ENCODE data around the gene CD9.

The CD9 gene

DNA sequence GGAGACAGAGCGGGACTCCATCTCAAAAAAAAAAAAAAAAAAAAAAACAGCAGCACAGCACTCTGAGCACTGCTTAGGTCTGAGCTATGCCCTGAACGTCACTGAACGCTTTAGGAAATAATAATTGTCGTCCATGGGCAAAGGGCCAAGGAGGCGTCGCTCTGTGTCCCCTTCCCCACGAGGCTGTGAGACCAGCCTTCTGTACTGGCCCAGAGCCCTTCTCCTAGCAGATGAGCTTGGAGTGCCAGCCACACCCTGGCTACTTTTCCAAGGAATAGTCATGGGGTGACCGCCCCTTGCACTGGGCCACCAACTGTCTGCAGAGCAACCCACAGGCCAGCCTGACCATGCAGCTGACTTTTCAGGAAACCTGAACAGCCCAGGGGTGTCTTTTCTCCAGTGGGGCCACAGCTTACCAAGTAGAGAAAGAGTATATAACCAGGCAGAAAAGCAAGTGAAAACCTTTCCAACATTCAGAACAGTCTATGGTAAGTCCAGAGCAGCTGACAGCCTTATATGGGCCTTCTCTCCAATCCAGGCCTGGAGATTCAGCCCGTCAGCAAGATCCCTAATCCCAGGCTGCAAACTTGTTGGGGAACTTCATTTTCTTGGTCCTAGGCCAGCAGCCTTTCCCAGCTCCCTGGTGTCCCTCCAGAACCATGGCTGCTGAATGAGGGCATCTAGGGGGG is 28.5 kb downstream of the CD9 start:
- H3K27ac Mint-ChIP-seq, result no peak overlapping the region
- DNase-seq, result no peak
- H3K4me1 Mint-ChIP-seq, result peaks cover 21% of the 10 kb centered on the region
- CTCF ChIA-PET, result interaction anchor here (1.0 to 1.5 kb wide), 2 partner anchors 57 to 108 kb away, joined by 3 to 4 read pairs; no protein-coding TSS in a partner anchor
- H3K4me3 Mint-ChIP-seq, result no peak overlapping the region
- H3K27me3 Mint-ChIP-seq, result peaks cover 12% of the 10 kb centered on the region
- no peaks in the 10 kb centered on the region for H3K36me3 Mint-ChIP-seq
- H3K9me3 Mint-ChIP-seq, result no peaks in the 10 kb centered on the region

DNA sequence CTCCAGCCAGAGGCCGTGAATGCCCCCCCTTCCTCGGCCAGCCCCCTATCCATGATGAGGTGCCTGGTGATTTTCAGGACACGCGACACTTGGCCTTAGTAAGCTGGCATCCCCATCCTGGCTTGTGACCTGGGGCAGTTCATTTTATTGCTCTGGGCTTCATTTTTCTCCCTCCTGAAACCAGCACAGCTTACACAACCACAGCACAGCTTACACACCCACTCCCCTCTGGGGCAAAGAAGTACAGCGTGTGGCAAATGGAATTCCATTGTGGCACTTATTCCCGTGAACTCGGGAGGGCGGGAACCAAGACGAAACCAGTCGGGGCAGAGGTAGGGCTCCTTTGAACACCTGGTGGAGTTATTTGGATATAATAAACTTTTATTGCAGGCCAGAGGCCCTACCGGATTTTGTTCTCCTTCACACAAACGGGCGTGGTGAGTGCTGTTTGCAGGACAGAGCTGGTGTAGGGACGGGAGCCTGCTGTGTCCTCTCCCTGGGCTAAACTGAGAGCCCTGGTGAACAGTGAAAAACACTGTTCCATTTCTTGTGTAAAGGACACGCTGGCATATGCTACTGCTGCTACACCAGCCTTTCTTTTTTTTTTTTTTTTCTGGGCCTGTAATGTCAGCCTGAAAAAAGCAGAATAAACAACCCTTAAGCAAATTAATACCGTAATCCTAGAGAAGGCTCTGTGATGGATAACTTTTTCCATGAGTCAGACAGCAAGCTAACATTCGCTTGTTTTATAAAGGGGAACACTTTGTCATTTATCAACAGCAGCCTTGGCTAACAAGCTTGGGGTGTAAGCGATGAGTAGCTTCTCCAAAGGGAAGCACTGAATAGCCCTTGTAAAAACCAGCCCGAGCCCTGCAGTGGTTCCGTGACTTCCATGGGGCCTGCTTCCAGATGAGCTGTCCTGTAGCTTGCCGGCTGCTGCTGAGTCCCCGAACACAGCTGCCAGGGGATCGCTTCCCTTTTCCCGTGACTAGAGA is 29.3 kb downstream of the CD9 start:
- no peak for DNase-seq
- H3K4me3 Mint-ChIP-seq, result no peak overlapping the region
- H3K4me1 Mint-ChIP-seq, result peaks cover 21% of the 10 kb centered on the region
- no peak overlapping the region for H3K27ac Mint-ChIP-seq
- no peaks in the 10 kb centered on the region for H3K36me3 Mint-ChIP-seq
- CTCF ChIA-PET, result interaction anchor here (1.0 to 1.7 kb wide), 2 partner anchors 34 to 57 kb away, joined by 3 to 5 read pairs; no protein-coding TSS in a partner anchor
- H3K27me3 Mint-ChIP-seq, result peaks cover 12% of the 10 kb centered on the region
- no peaks in the 10 kb centered on the region for H3K9me3 Mint-ChIP-seq

DNA sequence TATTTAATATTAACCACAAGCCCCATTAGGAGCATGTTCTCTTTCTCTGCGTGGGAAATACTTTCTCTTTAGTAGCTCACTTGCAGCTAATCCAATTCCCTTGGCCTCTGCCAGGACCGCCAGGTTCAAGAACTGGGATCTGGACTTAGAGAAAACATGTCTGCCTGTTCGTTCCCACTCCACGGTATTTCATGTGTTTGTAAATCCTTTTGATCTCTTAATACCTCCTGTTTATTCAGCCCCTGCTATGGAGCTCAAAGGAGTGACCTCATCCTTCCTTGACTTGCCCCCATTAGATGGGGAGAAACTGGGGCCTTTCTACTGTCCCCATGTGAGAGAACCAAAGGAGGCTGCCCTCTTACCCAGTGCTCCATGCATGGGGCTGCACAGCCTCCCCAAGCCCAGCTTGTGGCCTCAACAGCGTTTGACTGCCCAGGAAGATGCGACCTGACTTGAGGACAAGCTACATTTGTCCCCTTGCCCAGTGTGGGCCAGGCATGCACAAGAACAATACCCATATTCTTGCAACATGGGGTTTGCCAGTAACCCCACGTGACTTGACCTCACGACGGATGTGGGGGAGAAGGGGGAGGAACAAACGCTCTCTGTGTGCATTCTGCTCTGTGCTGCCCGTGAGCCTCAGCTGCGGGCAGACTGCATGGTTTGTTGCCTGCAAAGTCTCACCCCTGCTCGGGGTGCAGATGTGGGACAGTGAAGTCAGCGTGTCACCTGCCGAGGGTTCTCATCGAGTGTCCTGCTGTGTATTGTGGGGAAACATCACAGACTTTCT is 30.3 kb downstream of the CD9 start:
- H3K4me1 Mint-ChIP-seq, result peaks cover 21% of the 10 kb centered on the region
- no peaks in the 10 kb centered on the region for H3K36me3 Mint-ChIP-seq
- H3K27ac Mint-ChIP-seq, result peak overlapping the region; percentile 85
- H3K4me3 Mint-ChIP-seq, result no peak overlapping the region
- DNase-seq, result peak; percentile 75
- CTCF ChIA-PET, result interaction anchor here (0.7 to 1.7 kb wide), 2 partner anchors 35 to 711 kb away, joined by 3 to 5 read pairs; no protein-coding TSS in a partner anchor
- H3K27me3 Mint-ChIP-seq, result peaks cover 16% of the 10 kb centered on the region
- H3K9me3 Mint-ChIP-seq, result no peaks in the 10 kb centered on the region

DNA sequence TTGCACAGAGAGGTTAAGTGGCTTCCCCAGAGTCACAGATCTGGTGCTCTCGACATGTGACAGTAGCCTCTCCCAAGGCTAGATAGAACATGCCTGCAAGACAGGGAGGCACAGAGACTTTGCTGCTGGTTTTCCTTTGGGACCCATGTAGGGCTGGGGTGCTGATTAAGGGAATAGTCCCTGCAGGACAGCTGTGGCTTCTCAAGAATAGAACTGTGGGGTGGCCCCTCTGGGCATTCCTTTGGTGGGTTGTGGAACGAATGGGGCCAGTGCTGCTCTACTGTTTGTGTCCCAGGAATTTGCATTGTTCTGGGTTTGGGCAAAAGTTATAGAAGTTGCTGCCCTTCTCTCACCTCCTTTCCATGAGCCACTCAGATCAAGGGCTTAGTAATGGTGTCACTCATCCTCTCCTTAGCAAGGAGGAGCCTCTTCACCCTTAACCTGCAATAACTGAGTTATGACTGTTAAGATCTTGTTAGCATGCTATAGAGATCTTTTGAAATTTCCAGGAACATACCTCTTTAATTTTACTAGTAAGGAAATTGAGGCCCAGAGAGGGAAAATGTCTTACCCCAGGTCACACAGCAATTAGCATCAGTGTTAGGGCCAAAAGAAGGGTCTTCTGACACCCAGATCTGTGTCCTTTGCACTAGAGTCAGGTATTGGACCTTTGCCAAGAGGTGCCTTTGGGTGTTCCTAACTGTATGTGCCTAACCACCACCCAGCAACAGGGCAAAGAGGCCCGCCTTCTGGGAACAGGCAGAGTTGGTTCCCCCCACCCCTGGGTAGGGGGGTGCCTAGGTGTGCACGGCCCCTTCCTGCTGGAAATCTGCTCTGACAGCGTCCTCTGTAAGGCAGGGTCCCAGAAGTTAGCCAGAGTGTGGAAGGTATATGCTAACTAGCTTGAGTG is 31.4 kb downstream of the CD9 start:
- Mint-ChIP-seq H3K4me1 (peaks cover 21% of the 10 kb centered on the region), H3K4me3 (no peak overlapping the region), H3K27ac (peak overlapping the region; percentile 85), H3K9me3 (no peaks in the 10 kb centered on the region), H3K36me3 (no peaks in the 10 kb centered on the region), H3K27me3 (peaks cover 12% of the 10 kb centered on the region)
- CTCF ChIA-PET, result interaction anchor here (1.7 kb wide), 1 partner anchor 36 kb away, joined by 5 read pairs; no protein-coding TSS in a partner anchor
- DNase-seq, result no peak

DNA sequence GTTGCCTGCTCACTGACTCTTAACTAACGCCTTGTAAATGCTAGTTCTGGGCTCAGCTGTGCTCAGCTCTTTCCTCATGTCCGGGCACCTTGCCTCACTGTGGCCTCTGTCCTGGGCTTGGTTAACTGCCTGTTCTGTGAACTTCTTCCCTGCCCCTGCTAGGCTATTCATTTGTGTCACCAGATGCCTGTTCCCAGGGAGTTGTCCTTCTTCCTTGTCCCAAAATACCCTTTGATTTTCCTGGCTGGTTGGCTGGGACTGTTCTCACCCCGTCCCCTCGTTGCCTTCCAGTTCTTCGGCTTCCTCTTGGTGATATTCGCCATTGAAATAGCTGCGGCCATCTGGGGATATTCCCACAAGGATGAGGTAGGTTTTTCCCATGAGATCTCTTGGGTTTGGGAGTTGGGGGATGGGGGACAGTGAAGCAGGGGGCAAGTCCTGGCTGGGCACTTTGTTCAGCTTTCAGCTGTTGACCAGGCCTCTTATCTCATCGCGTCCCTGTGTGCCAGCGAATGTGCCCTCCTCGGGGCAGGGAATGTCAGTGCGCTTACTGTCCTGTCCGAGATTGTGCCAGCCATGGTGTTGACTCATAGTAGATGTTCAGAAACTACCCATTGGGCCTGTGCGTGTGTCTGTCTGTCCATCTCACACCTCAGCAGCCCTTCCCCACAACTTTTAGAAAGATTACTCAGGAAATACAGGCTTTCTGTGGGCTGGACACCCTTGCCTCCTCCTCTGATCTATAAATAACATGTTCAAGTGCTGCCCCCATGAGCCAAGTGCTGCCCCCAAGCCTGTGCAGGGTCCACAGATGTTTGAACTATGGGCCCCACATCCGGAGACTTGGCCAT is 33.1 kb downstream of the CD9 start:
- Mint-ChIP-seq H3K4me1 (peaks cover 21% of the 10 kb centered on the region), H3K9me3 (no peaks in the 10 kb centered on the region), H3K36me3 (no peaks in the 10 kb centered on the region), H3K27me3 (peaks cover 15% of the 10 kb centered on the region), H3K4me3 (no peak overlapping the region), H3K27ac (no peak overlapping the region)
- CTCF ChIA-PET, result no interaction called here
- DNase-seq, result no peak

DNA sequence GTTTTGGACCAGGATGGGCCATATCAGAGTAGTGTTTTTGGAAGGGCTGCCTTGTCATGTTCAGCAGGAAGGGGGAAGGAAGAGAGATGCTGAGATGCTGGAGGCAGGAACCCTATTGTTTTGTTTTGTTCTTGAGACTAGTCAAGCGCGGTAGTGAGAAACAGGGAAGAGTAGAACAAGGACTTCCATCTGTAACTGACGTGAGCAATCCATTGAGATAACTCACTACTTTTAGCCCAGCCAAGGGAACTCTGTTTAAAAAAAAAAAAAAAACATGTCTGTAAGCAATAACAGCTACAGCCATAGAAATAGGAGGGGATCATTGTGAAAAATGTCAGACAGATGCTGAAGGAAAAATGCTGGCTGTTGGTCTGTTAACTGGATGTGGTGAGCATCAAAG is 34.0 kb downstream of the CD9 start:
- Mint-ChIP-seq H3K4me3 (no peak overlapping the region), H3K27ac (no peak overlapping the region), H3K36me3 (no peaks in the 10 kb centered on the region), H3K27me3 (peaks cover 19% of the 10 kb centered on the region), H3K9me3 (no peaks in the 10 kb centered on the region), H3K4me1 (peaks cover 21% of the 10 kb centered on the region)
- no peak for DNase-seq
- CTCF ChIA-PET, result interaction anchor here (1.1 kb wide), 1 partner anchor 39 kb away, joined by 4 read pairs; no protein-coding TSS in a partner anchor

DNA sequence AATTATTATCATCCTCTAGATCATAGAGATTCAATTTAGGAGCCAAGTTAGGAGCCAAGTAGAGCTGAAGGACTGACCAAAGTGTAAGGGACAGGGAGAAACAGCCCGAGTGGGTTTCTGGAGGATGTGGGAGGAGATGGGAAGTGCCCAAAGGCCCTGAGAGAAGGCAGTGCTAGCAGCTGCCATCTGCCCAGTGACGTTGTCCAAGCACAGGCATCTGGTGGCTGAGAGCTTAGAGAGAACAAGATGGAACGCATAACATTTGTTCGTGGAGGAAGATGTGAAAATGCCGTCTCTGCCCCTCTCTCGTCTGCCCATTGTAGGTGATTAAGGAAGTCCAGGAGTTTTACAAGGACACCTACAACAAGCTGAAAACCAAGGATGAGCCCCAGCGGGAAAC is 34.7 kb downstream of the CD9 start:
- CTCF ChIA-PET, result interaction anchor here (1.1 kb wide), 1 partner anchor 39 kb away, joined by 4 read pairs; no protein-coding TSS in a partner anchor
- no peak for DNase-seq
- H3K27ac Mint-ChIP-seq, result no peak overlapping the region
- peaks cover 24% of the 10 kb centered on the region for H3K27me3 Mint-ChIP-seq
- no peaks in the 10 kb centered on the region for H3K36me3 Mint-ChIP-seq
- H3K9me3 Mint-ChIP-seq, result no peaks in the 10 kb centered on the region
- no peak overlapping the region for H3K4me3 Mint-ChIP-seq
- H3K4me1 Mint-ChIP-seq, result peaks cover 21% of the 10 kb centered on the region

DNA sequence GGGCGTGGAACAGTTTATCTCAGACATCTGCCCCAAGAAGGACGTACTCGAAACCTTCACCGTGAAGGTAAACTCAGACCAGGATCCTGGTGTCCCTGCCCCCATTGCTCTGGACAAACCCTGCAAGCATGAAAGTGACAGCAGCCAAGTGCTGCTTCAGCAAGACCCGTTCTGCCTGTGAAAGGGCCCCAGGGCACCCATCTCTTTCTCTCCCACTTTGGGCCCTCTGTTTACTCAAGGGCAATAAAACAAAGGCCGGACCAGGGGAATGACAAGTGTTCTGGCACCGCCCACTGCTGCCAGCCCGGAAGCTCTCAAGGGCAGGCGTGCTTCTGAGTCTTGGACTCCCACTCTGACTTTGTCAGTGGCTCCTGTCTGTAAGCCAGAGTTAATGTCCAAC is 35.3 kb downstream of the CD9 start:
- H3K4me1 Mint-ChIP-seq, result peaks cover 15% of the 10 kb centered on the region
- no peak overlapping the region for H3K27ac Mint-ChIP-seq
- DNase-seq, result no peak
- no peak overlapping the region for H3K4me3 Mint-ChIP-seq
- CTCF ChIA-PET, result no interaction called here
- H3K36me3 Mint-ChIP-seq, result no peaks in the 10 kb centered on the region
- H3K9me3 Mint-ChIP-seq, result no peaks in the 10 kb centered on the region
- H3K27me3 Mint-ChIP-seq, result peaks cover 24% of the 10 kb centered on the region

DNA sequence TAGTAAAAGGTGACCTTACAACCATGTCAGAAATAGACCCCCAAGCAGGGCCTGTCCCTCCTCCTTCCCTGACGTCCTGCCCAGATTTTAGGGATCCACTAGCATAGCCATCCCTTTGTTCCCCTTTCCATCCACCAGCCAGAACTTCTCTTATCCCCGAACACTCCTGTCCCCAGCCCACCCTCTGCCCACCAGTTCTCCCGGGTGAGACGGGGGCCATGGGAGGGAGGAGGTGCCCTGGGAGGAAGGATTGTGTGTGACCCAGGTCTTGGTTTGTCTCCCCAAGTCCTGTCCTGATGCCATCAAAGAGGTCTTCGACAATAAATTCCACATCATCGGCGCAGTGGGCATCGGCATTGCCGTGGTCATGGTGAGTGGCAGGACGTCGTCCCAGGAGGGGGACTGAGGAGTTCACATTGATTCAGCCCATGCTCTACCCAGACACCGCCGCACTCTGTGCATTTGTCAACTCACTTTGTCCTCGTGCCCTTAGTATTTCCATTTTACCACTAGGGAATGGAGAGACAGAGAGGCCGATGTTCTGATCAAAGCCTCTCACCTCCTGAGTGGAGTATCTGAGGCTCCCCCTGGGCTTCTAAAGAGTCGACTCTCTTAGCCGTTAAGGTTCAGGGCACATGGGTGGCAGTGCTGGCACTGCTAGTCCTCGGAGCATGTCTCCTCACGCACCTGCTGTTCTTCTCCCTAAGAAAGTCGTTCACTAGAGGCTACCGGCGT is 35.9 kb downstream of the CD9 start:
- no peaks in the 10 kb centered on the region for H3K9me3 Mint-ChIP-seq
- no peak for DNase-seq

DNA sequence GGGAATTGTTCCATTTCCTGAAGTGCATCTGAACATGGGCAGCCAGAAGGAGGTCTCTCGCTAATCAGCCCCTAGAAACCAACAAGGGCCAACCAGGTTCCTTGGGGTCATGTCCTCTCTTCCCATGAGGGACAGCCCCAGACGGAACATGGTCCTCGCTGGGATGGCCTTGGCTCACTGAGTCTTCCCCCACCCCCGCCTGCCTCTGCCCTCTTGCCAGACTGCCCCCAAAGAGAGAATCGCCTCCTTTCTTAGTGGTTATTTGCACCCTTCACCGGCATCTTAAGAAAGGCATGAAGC is 36.4 kb downstream of the CD9 start:
- Mint-ChIP-seq H3K4me1 (peaks cover 4% of the 10 kb centered on the region), H3K27me3 (peaks cover 25% of the 10 kb centered on the region), H3K36me3 (no peaks in the 10 kb centered on the region), H3K9me3 (no peaks in the 10 kb centered on the region), H3K27ac (no peak overlapping the region), H3K4me3 (no peak overlapping the region)
- CTCF ChIA-PET, result no interaction called here
- no peak for DNase-seq

More for the DNA sequence above, 35.9 kb downstream of the CD9 start:
- Mint-ChIP-seq H3K36me3 (no peaks in the 10 kb centered on the region), H3K27ac (no peak overlapping the region), H3K4me3 (no peak overlapping the region), H3K27me3 (peaks cover 24% of the 10 kb centered on the region), H3K4me1 (peaks cover 9% of the 10 kb centered on the region)
- CTCF ChIA-PET, result no interaction called here

DNA sequence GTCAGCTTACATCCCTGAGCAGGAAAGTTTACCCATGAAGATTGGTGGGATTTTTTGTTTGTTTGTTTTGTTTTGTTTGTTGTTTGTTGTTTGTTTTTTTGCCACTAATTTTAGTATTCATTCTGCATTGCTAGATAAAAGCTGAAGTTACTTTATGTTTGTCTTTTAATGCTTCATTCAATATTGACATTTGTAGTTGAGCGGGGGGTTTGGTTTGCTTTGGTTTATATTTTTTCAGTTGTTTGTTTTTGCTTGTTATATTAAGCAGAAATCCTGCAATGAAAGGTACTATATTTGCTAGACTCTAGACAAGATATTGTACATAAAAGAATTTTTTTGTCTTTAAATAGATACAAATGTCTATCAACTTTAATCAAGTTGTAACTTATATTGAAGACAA is 37.6 kb downstream of the CD9 start:
- Mint-ChIP-seq H3K27ac (no peak overlapping the region), H3K4me3 (no peak overlapping the region), H3K4me1 (no peaks in the 10 kb centered on the region), H3K9me3 (no peaks in the 10 kb centered on the region), H3K27me3 (peaks cover 21% of the 10 kb centered on the region), H3K36me3 (no peaks in the 10 kb centered on the region)
- no peak for DNase-seq
- CTCF ChIA-PET, result no interaction called here

DNA sequence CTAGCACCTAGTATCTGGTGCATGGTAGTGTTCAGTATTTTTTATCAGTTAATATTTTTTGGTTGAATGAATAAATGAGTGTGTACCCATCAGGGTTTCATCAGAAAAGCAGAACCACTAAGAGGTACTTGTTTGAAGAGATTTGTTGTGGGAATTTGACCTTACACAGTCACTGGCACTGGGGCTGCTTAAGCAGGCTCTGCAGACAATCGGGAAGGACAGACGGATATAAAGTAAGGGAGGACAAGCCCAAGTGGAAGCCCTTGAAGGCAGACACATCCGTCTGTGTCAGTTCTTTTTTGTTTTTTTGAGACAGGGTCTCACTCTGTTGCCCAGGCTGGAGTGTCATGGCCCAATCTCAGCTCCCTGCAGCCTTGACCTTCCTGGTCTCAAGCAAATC is 38.7 kb downstream of the CD9 start:
- DNase-seq, result no peak
- Mint-ChIP-seq H3K9me3 (no peaks in the 10 kb centered on the region), H3K4me3 (no peak overlapping the region), H3K27ac (no peak overlapping the region), H3K27me3 (peaks cover 21% of the 10 kb centered on the region), H3K4me1 (no peaks in the 10 kb centered on the region), H3K36me3 (no peaks in the 10 kb centered on the region)
- CTCF ChIA-PET, result no interaction called here
